GM12878 (cell line): ENCODE results near the gene OTOG.

Experiments
- BCL3 ChIP-seq: IDR thresholded peaks from 2 replicates; pipeline ENCODE4 v1.6.1; 2011; ENCODE audit warnings: borderline replicate concordance, low read depth, mild to moderate bottlenecking, moderate library complexity, low read length; ENCODE audit not compliant: insufficient read depth, poor library complexity, severe bottlenecking
- CREB1 ChIP-seq: IDR thresholded peaks from 2 replicates; pipeline ENCODE4 v1.6.1; 2012; ENCODE audit warnings: low read depth, mild to moderate bottlenecking, inconsistent platforms
- FOXK2 ChIP-seq: fragments of 450-650 bp; IDR thresholded peaks from 2 replicates; pipeline ENCODE4 v1.6.1; 2017; ENCODE audit warnings: mild to moderate bottlenecking, moderate library complexity
- NFIC ChIP-seq: IDR thresholded peaks from 2 replicates; pipeline ENCODE4 v1.6.1; 2012; ENCODE audit warnings: low read depth, mild to moderate bottlenecking, inconsistent platforms, low read length, moderate library complexity
- NR2C2 ChIP-seq: IDR thresholded peaks from 2 replicates; pipeline ENCODE4 v1.6.1; 2011; ENCODE audit warnings: borderline replicate concordance, low read depth; ENCODE audit not compliant: control insufficient read depth, insufficient read length
- TF ChIP-seq, protein P1 (sequence below): IDR thresholded peaks from 2 replicates; pipeline ENCODE4 v1.6.1; 2011; ENCODE audit warnings: low read depth, mild to moderate bottlenecking, low read length, moderate library complexity, borderline replicate concordance; ENCODE audit errors: extremely low read depth
- TF ChIP-seq, protein P2 (sequence below), 3 experiments: IDR thresholded peaks in 2 of 3; conservative IDR thresholded peaks in 1 of 3; 2 replicates each; pipeline ENCODE4 v1.5.1; 2011; ENCODE audit warnings: low read depth in 3 of 3, low read length in 3 of 3, mild to moderate bottlenecking in 3 of 3, control low read depth in 2 of 3, moderate library complexity in 2 of 3, inconsistent platforms in 1 of 3, mixed read lengths in 1 of 3; ENCODE audit not compliant: control insufficient read depth in 2 of 3, insufficient read depth in 1 of 3; ENCODE audit errors: extremely low read depth in 1 of 3

- TF ChIP-seq NFIC: no peak
- no peak for TF ChIP-seq NR2C2
- no peak for TF ChIP-seq BCL3
- no peak for TF ChIP-seq FOXK2
- TF ChIP-seq CREB1: no peak
- TF ChIP-seq, protein P1, sequence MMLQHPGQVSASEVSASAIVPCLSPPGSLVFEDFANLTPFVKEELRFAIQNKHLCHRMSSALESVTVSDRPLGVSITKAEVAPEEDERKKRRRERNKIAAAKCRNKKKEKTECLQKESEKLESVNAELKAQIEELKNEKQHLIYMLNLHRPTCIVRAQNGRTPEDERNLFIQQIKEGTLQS: no peak
- TF ChIP-seq, protein P2, sequence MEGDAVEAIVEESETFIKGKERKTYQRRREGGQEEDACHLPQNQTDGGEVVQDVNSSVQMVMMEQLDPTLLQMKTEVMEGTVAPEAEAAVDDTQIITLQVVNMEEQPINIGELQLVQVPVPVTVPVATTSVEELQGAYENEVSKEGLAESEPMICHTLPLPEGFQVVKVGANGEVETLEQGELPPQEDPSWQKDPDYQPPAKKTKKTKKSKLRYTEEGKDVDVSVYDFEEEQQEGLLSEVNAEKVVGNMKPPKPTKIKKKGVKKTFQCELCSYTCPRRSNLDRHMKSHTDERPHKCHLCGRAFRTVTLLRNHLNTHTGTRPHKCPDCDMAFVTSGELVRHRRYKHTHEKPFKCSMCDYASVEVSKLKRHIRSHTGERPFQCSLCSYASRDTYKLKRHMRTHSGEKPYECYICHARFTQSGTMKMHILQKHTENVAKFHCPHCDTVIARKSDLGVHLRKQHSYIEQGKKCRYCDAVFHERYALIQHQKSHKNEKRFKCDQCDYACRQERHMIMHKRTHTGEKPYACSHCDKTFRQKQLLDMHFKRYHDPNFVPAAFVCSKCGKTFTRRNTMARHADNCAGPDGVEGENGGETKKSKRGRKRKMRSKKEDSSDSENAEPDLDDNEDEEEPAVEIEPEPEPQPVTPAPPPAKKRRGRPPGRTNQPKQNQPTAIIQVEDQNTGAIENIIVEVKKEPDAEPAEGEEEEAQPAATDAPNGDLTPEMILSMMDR (IDR thresholded peaks at IDR 0.05 in 2 of 3, conservative IDR thresholded peaks at IDR 0.05 in 1 of 3; ENCODE audit: control insufficient read depth in 2 of 3, extremely low read depth in 1 of 3, insufficient read depth in 1 of 3, low read depth in 3 of 3, low read length in 3 of 3): no peak
These were observed 101.5 kb downstream of the OTOG start for GRCh38 chr11:17648528-17648927.
